HEK293 (cell line): Measurements from ENCODE around the gene HGS.
A peak's percentile ranks its signal among the peaks of the same experiment; 100 is the strongest.

Experiments used
- CTCF ChIA-PET: fragments of 350-600 bp; formaldehyde crosslinking; extraction: SDS; loops from one replicate; lab custom pipeline; 2021; ENCODE audit warnings: antibody characterized with exemption; lab: Yijun Ruan, JAX
- POLR2A ChIA-PET: fragments of 300-600 bp; formaldehyde crosslinking; extraction: SDS; loops from one replicate; lab custom pipeline; 2020; ENCODE audit warnings: antibody characterized with exemption, inconsistent platforms; lab: Yijun Ruan, JAX
- H3K27ac ChIP-seq: fragments of 200-500 bp; sonication (Bioruptor generic); 2 replicates; pipeline ENCODE4 v1.5.1; 2014; ENCODE audit warnings: low read depth, low read length, control low read depth, inconsistent platforms; ENCODE audit errors: extremely low read depth
- H3K36me3 ChIP-seq, 2 experiments: fragments of 200-500 bp in 1 of 2; sonication (Bioruptor generic) in 1 of 2; 1 replicate in 1 of 2; 2 replicates in 1 of 2; pipeline ENCODE4 v1.5.1; 2014 to 2017; ENCODE audit warnings: inconsistent platforms in 2 of 2, low read length in 2 of 2; ENCODE audit not compliant: control insufficient read depth in 2 of 2, insufficient read depth in 1 of 2
- H3K4me1 ChIP-seq: fragments of 200-500 bp; sonication (Bioruptor generic); 2 replicates; pipeline ENCODE4 v1.5.1; 2014; ENCODE audit warnings: mild to moderate bottlenecking, low read length, inconsistent platforms; ENCODE audit not compliant: control insufficient read depth, insufficient read depth
- H3K4me3 ChIP-seq: 2 replicates; pipeline ENCODE4 v1.5.1; 2011; ENCODE audit warnings: low read depth, mild to moderate bottlenecking, control low read depth, low read length, moderate library complexity
- H3K9me3 ChIP-seq: fragments of 200-500 bp; sonication (Bioruptor generic); 2 replicates; pipeline ENCODE4 v1.5.1; 2014; ENCODE audit warnings: low read depth, low read length, inconsistent platforms; ENCODE audit not compliant: control insufficient read depth, insufficient read depth
- EGR2 ChIP-seq: fragments of 450-650 bp; formaldehyde crosslinking; IDR thresholded peaks from 2 replicates; pipeline ENCODE4 v1.5.1; 2016; ENCODE audit warnings: low read depth, missing biosample characterization, missing genetic modification characterization
- GLI4 ChIP-seq: fragments of 450-650 bp; formaldehyde crosslinking; IDR thresholded peaks from 2 replicates; pipeline ENCODE4 v1.5.1; 2016; ENCODE audit warnings: missing biosample characterization, missing genetic modification characterization
- GLIS1 ChIP-seq: fragments of 450-650 bp; formaldehyde crosslinking; IDR thresholded peaks from 2 replicates; pipeline ENCODE4 v1.5.1; 2016; ENCODE audit warnings: missing biosample characterization, missing genetic modification characterization
- HIC1 ChIP-seq: fragments of 450-650 bp; formaldehyde crosslinking; IDR thresholded peaks from 2 replicates; pipeline ENCODE4 v1.5.1; 2016; ENCODE audit warnings: missing biosample characterization, missing genetic modification characterization
- HOXD13 ChIP-seq: sonication (generic); formaldehyde crosslinking; IDR thresholded peaks from 2 replicates; pipeline ENCODE4 v1.8.0; 2022; ENCODE audit warnings: missing genetic modification reagents, borderline replicate concordance
- KLF1 ChIP-seq: fragments of 450-650 bp; formaldehyde crosslinking; IDR thresholded peaks from 2 replicates; pipeline ENCODE4 v1.5.1; 2016; ENCODE audit warnings: missing biosample characterization, missing genetic modification characterization
- OSR2 ChIP-seq: fragments of 450-650 bp; formaldehyde crosslinking; IDR thresholded peaks from 2 replicates; pipeline ENCODE4 v1.5.1; 2016; ENCODE audit warnings: missing biosample characterization, missing genetic modification characterization
- PBX3 ChIP-seq: sonication (generic); formaldehyde crosslinking; IDR thresholded peaks from 2 replicates; pipeline ENCODE4 v1.8.1; 2022; ENCODE audit warnings: mild to moderate bottlenecking, moderate library complexity, missing genetic modification reagents
- YY1 ChIP-seq: fragments of 450-650 bp; formaldehyde crosslinking; IDR thresholded peaks from 2 replicates; pipeline ENCODE4 v1.5.1; 2018; ENCODE audit warnings: missing biosample characterization, missing genetic modification characterization
- ZBTB26 ChIP-seq: fragments of 450-650 bp; formaldehyde crosslinking; optimal IDR thresholded peaks from 2 replicates; pipeline ENCODE3; 2016; ENCODE audit warnings: missing biosample characterization, mild to moderate bottlenecking, missing genetic modification characterization
- ZBTB7A ChIP-seq: fragments of 450-650 bp; formaldehyde crosslinking; IDR thresholded peaks from 2 replicates; pipeline ENCODE4 v1.5.1; 2016; ENCODE audit warnings: low read depth, missing biosample characterization, missing genetic modification characterization
- ZBTB8A ChIP-seq: fragments of 450-650 bp; formaldehyde crosslinking; IDR thresholded peaks from 2 replicates; pipeline ENCODE4 v1.5.1; 2016; ENCODE audit warnings: missing biosample characterization, missing genetic modification characterization
- ZNF16 ChIP-seq: fragments of 450-650 bp; formaldehyde crosslinking; IDR thresholded peaks from 2 replicates; pipeline ENCODE4 v1.5.1; 2016; ENCODE audit warnings: low read depth, missing biosample characterization, missing genetic modification characterization
- ZNF19 ChIP-seq: fragments of 450-650 bp; formaldehyde crosslinking; IDR thresholded peaks from 2 replicates; pipeline ENCODE4; 2016; ENCODE audit warnings: missing biosample characterization, missing genetic modification characterization, low read depth
- ZNF449 ChIP-seq: fragments of 450-650 bp; formaldehyde crosslinking; IDR thresholded peaks from 2 replicates; pipeline ENCODE4 v1.5.1; 2017; ENCODE audit warnings: missing biosample characterization, mild to moderate bottlenecking, missing genetic modification characterization, moderate library complexity
- ZNF473 ChIP-seq: fragments of 450-650 bp; formaldehyde crosslinking; IDR thresholded peaks from 2 replicates; pipeline ENCODE4 v1.5.1; 2017; ENCODE audit warnings: missing biosample characterization, missing genetic modification characterization
- ZNF514 ChIP-seq: fragments of 450-650 bp; formaldehyde crosslinking; IDR thresholded peaks from 2 replicates; pipeline ENCODE4 v1.5.1; 2016; ENCODE audit warnings: missing biosample characterization, missing genetic modification characterization
- ZNF518A ChIP-seq: fragments of 450-650 bp; formaldehyde crosslinking; conservative IDR thresholded peaks from 2 replicates; pipeline ENCODE4 v1.5.1; 2016; ENCODE audit warnings: low read depth, missing biosample characterization, missing genetic modification characterization
- ZNF529 ChIP-seq: fragments of 450-650 bp; formaldehyde crosslinking; IDR thresholded peaks from 2 replicates; pipeline ENCODE4 v1.5.1; 2017; ENCODE audit warnings: missing genetic modification characterization, missing biosample characterization; ENCODE audit not compliant: insufficient replicate concordance
- ZNF837 ChIP-seq: fragments of 450-650 bp; formaldehyde crosslinking; IDR thresholded peaks from 2 replicates; pipeline ENCODE4 v1.5.1; 2016; ENCODE audit warnings: missing biosample characterization, missing genetic modification characterization
- ZSCAN30 ChIP-seq: fragments of 450-650 bp; IDR thresholded peaks from 2 replicates; pipeline ENCODE4 v1.5.1; 2018; ENCODE audit warnings: missing biosample characterization, mild to moderate bottlenecking, missing genetic modification characterization, moderate library complexity

HGS gene

GRCh38 chr17:81664051-81664470 is 19.8 kb upstream of the HGS start:
- H3K4me3 ChIP-seq: no peak overlapping the region
- peaks cover 10 to 29% of the 10 kb centered on the region in 2 experiments; a peak in 2 of 3 replicates for H3K36me3 ChIP-seq
- no peak for TF ChIP-seq ZBTB26 (tag by site-specific recombination)
- peak; percentile 32; the same call in 1 of the 2 replicates for TF ChIP-seq HIC1 (tag by site-specific recombination)
- H3K4me1 ChIP-seq: peaks cover 5% of the 10 kb centered on the region; the same call in 1 of the 2 replicates
- ChIA-PET CTCF (no interaction called here), POLR2A (interaction anchor here (0.6 kb wide), 1 partner anchor 9 kb away, joined by 3 read pairs; no protein-coding TSS in a partner anchor)
- H3K9me3 ChIP-seq: no peaks in the 10 kb centered on the region
- no peak overlapping the region for H3K27ac ChIP-seq

- H3K4me3 ChIP-seq: peak overlapping the region; percentile 88
- CTCF ChIA-PET: interaction anchor here (0.6 to 1.1 kb wide), 3 partner anchors 11 to 30 kb away, joined by 4 to 6 read pairs (median 4); no protein-coding TSS in a partner anchor
- H3K9me3 ChIP-seq: no peaks in the 10 kb centered on the region
- POLR2A ChIA-PET: interaction anchor here (0.6 to 2.1 kb wide), 7 partner anchors 10 to 59 kb away, joined by 3 to 28 read pairs (median 4); partner anchors contain the start of genes ARL16, HGS and MRPL12
- peak overlapping the region; percentile 90 for H3K27ac ChIP-seq
- H3K4me1 ChIP-seq: peaks cover 5% of the 10 kb centered on the region; the same call in 1 of the 2 replicates
- H3K36me3 ChIP-seq: peaks cover 21 to 43% of the 10 kb centered on the region in 2 experiments; a peak in 2 of 3 replicates
- TF ChIP-seq ZSCAN30 (tag by site-specific recombination) (no peak), KLF1 (tag by site-specific recombination) (no peak), OSR2 (tag by site-specific recombination) (no peak), GLIS1 (tag by site-specific recombination) (peak; percentile 74), YY1 (tag by site-specific recombination) (peak; percentile 54; the same call in 1 of the 2 replicates), ZNF19 (tag by site-specific recombination) (no peak), ZNF837 (no peak), HOXD13 (CRISPR knock-in tag) (no peak), PBX3 (no peak), ZBTB7A (tag by site-specific recombination) (no peak), ZNF514 (tag by site-specific recombination) (no peak), EGR2 (peak; percentile 39; the same call in 1 of the 2 replicates), ZNF473 (tag by site-specific recombination) (no peak), GLI4 (tag by site-specific recombination) (peak; percentile 98), ZNF16 (tag by site-specific recombination) (no peak), ZNF449 (tag by site-specific recombination) (peak; percentile 80), ZNF529 (tag by site-specific recombination) (no peak), ZNF518A (tag by site-specific recombination) (no peak), ZBTB8A (tag by site-specific recombination) (no peak)
Observed at GRCh38 chr17:81665205-81666091, 18.4 kb upstream of the HGS start.
